Vagina (tissue), 2 donors: ENCODE measurements around the gene CDHR3. TPM values are rescaled to one million over a fixed set of nuclear protein-coding genes. Genes with fewer than 3 reads are reported as not detected.
A peak's percentile ranks its signal among the peaks of the same experiment; 100 is the strongest.

Source experiments
- DNase-seq, 2 donors: peaks; one replicate each; pipeline ENCODE4 v3.0.0-alpha.2; 2017; ENCODE audit errors: extremely low spot score in 2 of 2
- H3K27ac ChIP-seq: fragments of 200-600 bp; sonication (generic); one replicate; pipeline ENCODE4 v1.5.1; 2019
- H3K27me3 ChIP-seq: fragments of 200-600 bp; sonication (generic); one replicate; pipeline ENCODE4 v1.5.1; 2019
- H3K36me3 ChIP-seq, 2 donors: fragments of 200-600 bp; sonication (generic); one replicate each; pipeline ENCODE4 v1.5.1; 2017 to 2019
- H3K4me1 ChIP-seq: fragments of 200-600 bp; sonication (generic); one replicate; pipeline ENCODE4 v1.5.1; 2019
- H3K4me3 ChIP-seq, 2 donors: fragments of 200-600 bp; sonication (generic); 1 replicate in 1 of 2; 2 replicates in 1 of 2; pipeline ENCODE4 v1.5.1; 2016 to 2019
- H3K9me3 ChIP-seq: fragments of 200-600 bp; sonication (generic); one replicate; pipeline ENCODE4 v1.5.1; 2019
- POLR2A ChIP-seq, 2 donors: fragments of 450-650 bp; IDR thresholded peaks; one replicate each; pipeline ENCODE4 v1.6.1; 2017; ENCODE audit warnings: antibody characterized with exemption in 2 of 2, mild to moderate bottlenecking in 2 of 2, moderate library complexity in 2 of 2
- POLR2AphosphoS5 ChIP-seq, 2 donors: sonication (generic); formaldehyde crosslinking; IDR thresholded peaks; one replicate each; pipeline ENCODE4 v1.9.0; 2017; ENCODE audit warnings: antibody characterized with exemption in 2 of 2, mild to moderate bottlenecking in 2 of 2, low read depth in 1 of 2; ENCODE audit not compliant: insufficient read depth in 1 of 2
- intact Hi-C: fragments of 100-400 bp; cut with DNase I; formaldehyde crosslinking; loops from one replicate; pipeline ENCODE4 v1.15.1; 2023
- total RNA-seq: library from RNA; depleted of rRNA; stranded (reverse); fragments of >200 nt; gene quantifications from one replicate; pipeline ENCODE4 v1.2.3, GENCODE V29; 2016
- TF ChIP-seq, protein P1 (sequence below), 3 experiments: fragments of 450-650 bp in 2 of 3; fragments of 200-600 bp in 1 of 3; sonication (generic) in 1 of 3; IDR thresholded peaks; one replicate each; pipeline ENCODE4 v1.5.1; 2017 to 2019; ENCODE audit warnings: antibody characterized with exemption in 3 of 3, mild to moderate bottlenecking in 2 of 3, moderate library complexity in 2 of 3

The CDHR3 gene
- total RNA-seq, 1 donor from 2014 or later = 8.8 TPM

DNA sequence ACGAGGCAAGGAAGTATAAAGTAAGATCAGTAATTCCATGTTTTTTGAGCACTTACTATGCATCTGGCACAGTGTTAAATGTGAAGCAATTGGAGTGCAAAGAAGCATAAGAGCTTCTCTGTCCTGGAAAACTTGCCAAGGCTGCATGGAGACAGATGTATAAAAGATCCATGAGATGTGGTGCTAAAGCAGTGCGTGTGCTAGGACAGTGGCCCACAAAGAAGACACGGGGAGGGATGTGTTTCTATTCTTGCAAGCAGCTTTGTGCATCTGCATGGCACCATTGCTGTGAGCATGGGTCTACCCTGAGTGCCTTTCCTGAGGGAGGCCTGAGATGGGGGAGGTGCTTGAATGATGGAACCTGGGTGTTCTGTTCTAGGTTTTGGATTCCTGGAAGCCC lies 5.1 kb upstream of the CDHR3 start:
- Histone ChIP-seq H3K4me3 (no peak overlapping the region), H3K27me3 (no peaks in the 10 kb centered on the region), H3K9me3 (no peaks in the 10 kb centered on the region), H3K27ac (no peak overlapping the region), H3K36me3 (no peaks in the 10 kb centered on the region), H3K4me1 (no peaks in the 10 kb centered on the region)
- intact Hi-C loops = no loop called here
- TF ChIP-seq, protein P1, sequence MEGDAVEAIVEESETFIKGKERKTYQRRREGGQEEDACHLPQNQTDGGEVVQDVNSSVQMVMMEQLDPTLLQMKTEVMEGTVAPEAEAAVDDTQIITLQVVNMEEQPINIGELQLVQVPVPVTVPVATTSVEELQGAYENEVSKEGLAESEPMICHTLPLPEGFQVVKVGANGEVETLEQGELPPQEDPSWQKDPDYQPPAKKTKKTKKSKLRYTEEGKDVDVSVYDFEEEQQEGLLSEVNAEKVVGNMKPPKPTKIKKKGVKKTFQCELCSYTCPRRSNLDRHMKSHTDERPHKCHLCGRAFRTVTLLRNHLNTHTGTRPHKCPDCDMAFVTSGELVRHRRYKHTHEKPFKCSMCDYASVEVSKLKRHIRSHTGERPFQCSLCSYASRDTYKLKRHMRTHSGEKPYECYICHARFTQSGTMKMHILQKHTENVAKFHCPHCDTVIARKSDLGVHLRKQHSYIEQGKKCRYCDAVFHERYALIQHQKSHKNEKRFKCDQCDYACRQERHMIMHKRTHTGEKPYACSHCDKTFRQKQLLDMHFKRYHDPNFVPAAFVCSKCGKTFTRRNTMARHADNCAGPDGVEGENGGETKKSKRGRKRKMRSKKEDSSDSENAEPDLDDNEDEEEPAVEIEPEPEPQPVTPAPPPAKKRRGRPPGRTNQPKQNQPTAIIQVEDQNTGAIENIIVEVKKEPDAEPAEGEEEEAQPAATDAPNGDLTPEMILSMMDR (IDR thresholded peaks at IDR 0.05) = no peak
- TF ChIP-seq POLR2AphosphoS5 (IDR thresholded peaks at IDR 0.05; ENCODE audit: insufficient read depth in 1 of 2, low read depth in 1 of 2) = no peak
- no peak for TF ChIP-seq POLR2A (IDR thresholded peaks at IDR 0.05)
- peak in 1 of 2 donors; percentile 58 for DNase-seq

DNA sequence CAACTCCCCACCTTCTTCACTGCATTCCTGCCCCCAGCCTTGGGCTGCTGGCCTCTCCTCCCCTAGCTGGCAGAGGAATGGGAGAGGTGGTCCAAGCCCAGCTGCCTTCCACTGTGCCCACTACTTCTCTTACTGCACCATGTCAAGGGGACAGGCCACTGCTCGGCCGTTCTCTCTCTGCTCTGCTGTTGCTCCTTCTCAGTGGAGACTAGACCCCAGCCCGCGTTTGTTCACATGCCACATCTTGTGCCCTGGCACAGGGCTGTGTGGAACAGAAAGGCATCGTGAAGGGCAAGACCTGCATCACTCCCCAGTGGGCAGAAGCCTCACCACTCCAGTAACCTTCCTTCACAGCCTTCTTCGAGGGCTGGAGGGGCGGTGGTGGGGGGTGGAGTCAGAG lies 711 bp upstream of the CDHR3 start:
- H3K4me1 ChIP-seq = no peaks in the 10 kb centered on the region
- intact Hi-C loops = no loop called here
- TF ChIP-seq, protein P1 (IDR thresholded peaks at IDR 0.05) = no peak
- TF ChIP-seq POLR2AphosphoS5 (IDR thresholded peaks at IDR 0.05; ENCODE audit: insufficient read depth in 1 of 2, low read depth in 1 of 2) = no peak
- TF ChIP-seq POLR2A (IDR thresholded peaks at IDR 0.05) = no peak
- no peak overlapping the region for H3K27ac ChIP-seq
- peak in 1 of 2 donors; percentile 83 for DNase-seq
- no peaks in the 10 kb centered on the region for H3K9me3 ChIP-seq
- H3K36me3 ChIP-seq = no peaks in the 10 kb centered on the region
- no peaks in the 10 kb centered on the region for H3K27me3 ChIP-seq
- no peak overlapping the region for H3K4me3 ChIP-seq

DNA sequence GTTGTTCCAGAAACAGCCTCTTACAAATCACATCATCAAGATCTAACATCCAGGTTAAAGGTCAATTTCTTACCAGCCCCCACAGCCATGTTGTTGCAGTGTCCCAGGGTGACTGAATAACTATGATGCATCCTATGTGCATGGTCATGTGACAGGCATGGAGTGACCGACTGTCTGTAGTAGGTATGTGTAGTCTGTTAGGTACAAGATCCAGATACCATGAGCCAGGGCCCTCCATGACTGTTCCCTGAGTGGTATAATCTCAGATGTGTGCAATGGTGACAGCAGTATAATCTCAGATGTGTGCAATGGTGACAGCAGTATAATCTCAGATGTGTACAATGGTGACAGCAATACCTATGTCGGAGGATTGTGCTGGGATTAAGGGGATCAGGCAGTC lies 8.8 kb downstream of the CDHR3 start:
- H3K4me3 ChIP-seq = no peak overlapping the region
- DNase-seq = peak in 1 of 2 donors; percentile 42
- no peaks in the 10 kb centered on the region for H3K36me3 ChIP-seq
- H3K27me3 ChIP-seq = no peaks in the 10 kb centered on the region
- no peak overlapping the region for H3K27ac ChIP-seq
- H3K9me3 ChIP-seq = no peaks in the 10 kb centered on the region
- intact Hi-C loops = no loop called here
- TF ChIP-seq, protein P1 (IDR thresholded peaks at IDR 0.05) = no peak
- TF ChIP-seq POLR2A (IDR thresholded peaks at IDR 0.05) (no peak), POLR2AphosphoS5 (IDR thresholded peaks at IDR 0.05; ENCODE audit: insufficient read depth in 1 of 2, low read depth in 1 of 2) (no peak)
- H3K4me1 ChIP-seq = no peaks in the 10 kb centered on the region

DNA sequence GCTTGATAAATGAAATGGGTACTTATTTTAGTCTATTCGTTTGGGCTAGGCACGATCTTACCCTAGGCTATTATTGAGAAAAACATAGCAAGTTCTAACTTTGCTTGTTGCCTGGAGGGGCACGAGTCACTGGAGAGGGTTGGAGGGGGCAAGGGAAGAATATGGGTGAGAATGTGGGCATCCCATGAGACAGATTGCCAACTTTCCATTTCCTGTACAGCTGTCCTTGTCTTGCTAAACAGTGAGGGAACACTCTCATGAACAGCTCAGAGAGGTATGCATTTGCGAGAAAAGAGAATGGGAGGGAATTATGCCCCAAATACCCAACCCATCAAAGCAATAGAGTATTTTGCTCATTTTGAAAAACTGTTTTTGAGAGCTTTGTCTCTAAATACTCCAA lies 9.2 kb downstream of the CDHR3 start:
- TF ChIP-seq POLR2A (IDR thresholded peaks at IDR 0.05) (no peak), POLR2AphosphoS5 (IDR thresholded peaks at IDR 0.05; ENCODE audit: insufficient read depth in 1 of 2, low read depth in 1 of 2) (no peak)
- TF ChIP-seq, protein P1 (IDR thresholded peaks at IDR 0.05) = no peak
- H3K4me3 ChIP-seq = no peak overlapping the region
- no peak for DNase-seq
- no peaks in the 10 kb centered on the region for H3K27me3 ChIP-seq
- intact Hi-C loops = no loop called here
- no peaks in the 10 kb centered on the region for H3K4me1 ChIP-seq
- no peaks in the 10 kb centered on the region for H3K36me3 ChIP-seq
- no peaks in the 10 kb centered on the region for H3K9me3 ChIP-seq
- no peak overlapping the region for H3K27ac ChIP-seq

DNA sequence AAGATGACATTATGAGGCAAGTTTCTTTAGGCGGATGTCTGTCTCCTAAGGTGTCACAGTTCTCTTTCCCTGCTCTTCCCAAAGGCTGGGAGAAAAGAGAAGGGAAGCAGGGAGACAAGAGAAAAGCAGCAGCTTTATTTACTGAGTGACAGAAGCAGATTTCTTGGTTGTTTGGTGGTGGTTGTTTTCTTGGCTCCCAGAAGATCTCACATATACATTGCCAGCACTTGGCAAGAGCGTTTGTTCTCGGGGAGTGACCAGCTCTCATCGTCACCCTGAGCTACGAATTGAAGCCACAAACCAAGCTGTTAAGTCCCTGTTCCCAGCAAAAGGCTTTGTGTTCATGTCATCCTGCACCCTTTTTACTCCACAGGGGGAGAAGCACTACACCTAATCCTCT lies 11.4 kb downstream of the CDHR3 start:
- Histone ChIP-seq H3K36me3 (no peaks in the 10 kb centered on the region), H3K9me3 (no peaks in the 10 kb centered on the region), H3K27ac (no peak overlapping the region), H3K4me1 (no peaks in the 10 kb centered on the region), H3K4me3 (no peak overlapping the region), H3K27me3 (no peaks in the 10 kb centered on the region)
- no peak for DNase-seq
- no peak for TF ChIP-seq POLR2AphosphoS5 (IDR thresholded peaks at IDR 0.05; ENCODE audit: insufficient read depth in 1 of 2, low read depth in 1 of 2)
- TF ChIP-seq POLR2A (IDR thresholded peaks at IDR 0.05) = no peak
- TF ChIP-seq, protein P1 (IDR thresholded peaks at IDR 0.05) = no peak
- intact Hi-C loops = no loop called here
